ENCODE data around the gene CNIH2.
A peak's percentile ranks its signal among the peaks of the same experiment; 100 is the strongest.

Gene CNIH2

GRCh38 chr11:66312549-66313320, 34.8 kb downstream of the CNIH2 start:
- TF ChIP-seq CTCF (conservative IDR thresholded peaks at IDR 0.05; ENCODE audit: low read depth, low read length), result no peak
- peak overlapping the region; percentile 54 for H3K4me3 ChIP-seq (ENCODE audit: low read length)
- DNase-seq (ENCODE audit: low read depth), result peak; percentile 86

- no peak for DNase-seq (ENCODE audit: low read depth)
- peak overlapping the region; percentile 34 for H3K4me3 ChIP-seq (ENCODE audit: low read length)
- TF ChIP-seq CTCF (conservative IDR thresholded peaks at IDR 0.05; ENCODE audit: low read depth, low read length), result peak; percentile 20
Observed at GRCh38 chr11:66313321-66314185, 35.6 kb downstream of the CNIH2 start.

- H3K4me3 ChIP-seq (ENCODE audit: low read length), result no peak overlapping the region
- TF ChIP-seq CTCF (conservative IDR thresholded peaks at IDR 0.05; ENCODE audit: low read depth, low read length), result no peak
- DNase-seq (ENCODE audit: low read depth), result no peak
Observed at GRCh38 chr11:66314186-66314501, 36.2 kb downstream of the CNIH2 start.

- no peak for DNase-seq (ENCODE audit: low read depth)
- no peak overlapping the region for H3K4me3 ChIP-seq (ENCODE audit: low read length)
- TF ChIP-seq CTCF (conservative IDR thresholded peaks at IDR 0.05; ENCODE audit: low read depth, low read length), result no peak
Observed at GRCh38 chr11:66314561-66315497, 36.9 kb downstream of the CNIH2 start.

GRCh38 chr11:66315498-66315885, 37.5 kb downstream of the CNIH2 start:
- DNase-seq (ENCODE audit: low read depth), result no peak
- TF ChIP-seq CTCF (conservative IDR thresholded peaks at IDR 0.05; ENCODE audit: low read depth, low read length), result no peak
- H3K4me3 ChIP-seq (ENCODE audit: low read length), result no peak overlapping the region

- no peak overlapping the region for H3K4me3 ChIP-seq (ENCODE audit: low read length)
- TF ChIP-seq CTCF (conservative IDR thresholded peaks at IDR 0.05; ENCODE audit: low read depth, low read length), result no peak
Observed at GRCh38 chr11:66315921-66316811, 38.2 kb downstream of the CNIH2 start.

More at GRCh38 chr11:66315921-66316811, 38.2 kb downstream of the CNIH2 start:
- no peak for DNase-seq (ENCODE audit: low read depth)
